GM12878 (cell line): ENCODE measurements around the gene PTH. TPM values are rescaled to one million over a fixed set of nuclear protein-coding genes. Genes with fewer than 3 reads are reported as not detected.

ENCODE experiments used
- ATAC-seq: fragments of 200-7000 bp; cut with Tn5 transposase; 3 replicates; pipeline ENCODE4 v1.9.1; 2020; ENCODE audit warnings: mild to moderate bottlenecking, moderate library complexity
- BruUV-seq: library from RNA; stranded (reverse); fragments of 400-500 nt; replicated peaks from 2 replicates; lab custom pipeline; 2021; lab: Mats Ljungman, UMichigan
- CTCF ChIA-PET: fragments of 300-600 bp; sonication (Branson Sonifier 250); formaldehyde crosslinking; extraction: SDS; loops from one replicate; lab custom pipeline; 2021; ENCODE audit warnings: inconsistent platforms; lab: Yijun Ruan, JAX
- POLR2A ChIA-PET: fragments of 350-600 bp; formaldehyde crosslinking; extraction: SDS; loops from one replicate; lab custom pipeline; 2021; ENCODE audit warnings: inconsistent platforms; lab: Charles Lee
- RAD21 ChIA-PET: fragments of 300-600 bp; sonication (Branson Sonifier 250); formaldehyde crosslinking; loops from one replicate; lab custom pipeline; 2023; ENCODE audit warnings: antibody characterized with exemption; ENCODE audit not compliant: unreplicated experiment; lab: Charles Lee
- SMC1A ChIA-PET: fragments of 300-600 bp; sonication (Branson Sonifier 250); formaldehyde crosslinking; loops from one replicate; lab custom pipeline; 2023; ENCODE audit not compliant: unreplicated experiment, uncharacterized antibody; lab: Charles Lee
- DNase-seq: peaks from one replicate; pipeline ENCODE4 v3.0.0-alpha.2; 2011; ENCODE audit warnings: low read depth, low spot score
- FAIRE-seq: peaks from 3 replicates; lab custom pipeline; 2011; peaks lifted over from hg19 to GRCh38; lab: Jason Lieb, UNC
- H2AFZ ChIP-seq: 2 replicates; pipeline ENCODE4 v1.6.0; 2011; ENCODE audit warnings: low read depth, low read length, control low read depth; ENCODE audit not compliant: control insufficient read depth
- H3K27ac ChIP-seq: 2 replicates; pipeline ENCODE4 v1.5.1; 2011; ENCODE audit warnings: control low read depth; ENCODE audit not compliant: control insufficient read depth, insufficient read depth
- H3K27me3 ChIP-seq, 2 experiments: replicated peaks in 1 of 2; 2 replicates each; pipeline versions ENCODE4 v1.6.0 to v1.6.1; 2011; ENCODE audit warnings: low read length in 1 of 2; ENCODE audit not compliant: control insufficient read depth in 2 of 2, insufficient read depth in 2 of 2
- H3K36me3 ChIP-seq, 2 experiments: 2 replicates each; pipeline ENCODE4 v1.5.1; 2011; ENCODE audit warnings: low read length in 1 of 2; ENCODE audit not compliant: control insufficient read depth in 2 of 2, insufficient read depth in 2 of 2
- H3K4me1 ChIP-seq: 2 replicates; pipeline ENCODE4 v1.6.1; 2011; ENCODE audit warnings: mild to moderate bottlenecking, low read length, moderate library complexity, mixed read lengths; ENCODE audit not compliant: control insufficient read depth, insufficient read depth
- H3K4me2 ChIP-seq: 2 replicates; pipeline ENCODE4 v1.6.0; 2011; ENCODE audit warnings: control low read depth; ENCODE audit not compliant: control insufficient read depth, insufficient read depth
- H3K4me3 ChIP-seq: fragments of 200-600 bp; sonication (generic); 2 replicates; pipeline ENCODE4 v1.5.1; 2016
- H3K79me2 ChIP-seq: 2 replicates; pipeline ENCODE4 v1.6.0; 2011; ENCODE audit warnings: low read length; ENCODE audit not compliant: control insufficient read depth, insufficient read depth
- H3K9ac ChIP-seq: 2 replicates; pipeline ENCODE4 v1.8.0; 2011; ENCODE audit warnings: low read length, control low read depth, mixed read lengths; ENCODE audit not compliant: control insufficient read depth, insufficient read depth
- H3K9me3 ChIP-seq: replicated peaks from 3 replicates; pipeline ENCODE4 v1.5.1; 2011; ENCODE audit warnings: mild to moderate bottlenecking, low read length; ENCODE audit not compliant: control insufficient read depth, insufficient read depth
- H4K20me1 ChIP-seq: 2 replicates; pipeline ENCODE4 v1.6.0; 2011; ENCODE audit not compliant: control insufficient read depth, insufficient read depth
- BACH1 ChIP-seq: fragments of 450-650 bp; IDR thresholded peaks from 2 replicates; pipeline ENCODE4 v1.6.1; 2017; ENCODE audit warnings: mild to moderate bottlenecking, borderline replicate concordance
- BCL11A ChIP-seq: IDR thresholded peaks from 2 replicates; pipeline ENCODE4 v1.6.1; 2011; ENCODE audit warnings: low read depth, low read length
- BMI1 ChIP-seq: fragments of 450-650 bp; IDR thresholded peaks from 2 replicates; pipeline ENCODE4 v1.6.1; 2016; ENCODE audit warnings: mild to moderate bottlenecking, moderate library complexity, borderline replicate concordance
- CBFB ChIP-seq: IDR thresholded peaks from 2 replicates; pipeline ENCODE4 v1.6.1; 2016; ENCODE audit warnings: antibody characterized with exemption, low read depth
- CHD2 ChIP-seq: IDR thresholded peaks from 2 replicates; pipeline ENCODE4 v1.6.1; 2011; ENCODE audit warnings: low read depth, low read length, improper control_type of control experiment, borderline replicate concordance
- E4F1 ChIP-seq: fragments of 450-650 bp; IDR thresholded peaks from 2 replicates; pipeline ENCODE4 v1.6.1; 2018; ENCODE audit warnings: borderline replicate concordance, mild to moderate bottlenecking; ENCODE audit not compliant: partially characterized antibody
- EGR1 ChIP-seq, 2 experiments: IDR thresholded peaks; 1 replicate in 1 of 2; 2 replicates in 1 of 2; pipeline ENCODE4 v1.6.1; 2011 to 2012; ENCODE audit warnings: low read depth in 2 of 2, low read length in 2 of 2, borderline replicate concordance in 1 of 2, mild to moderate bottlenecking in 1 of 2, moderate library complexity in 1 of 2
- JUNB ChIP-seq: IDR thresholded peaks from 2 replicates; pipeline ENCODE4 v1.6.1; 2016; ENCODE audit warnings: antibody characterized with exemption, mild to moderate bottlenecking
- MEF2A ChIP-seq: IDR thresholded peaks from 2 replicates; pipeline ENCODE4 v1.6.1; 2011; ENCODE audit warnings: low read depth, mild to moderate bottlenecking, low read length, moderate library complexity; ENCODE audit not compliant: insufficient read depth
- MLLT1 ChIP-seq: fragments of 450-650 bp; IDR thresholded peaks from 2 replicates; pipeline ENCODE4 v1.6.1; 2016; ENCODE audit warnings: mild to moderate bottlenecking
- POLR2AphosphoS2 ChIP-seq: IDR thresholded peaks from 2 replicates; pipeline ENCODE4 v1.6.1; 2011; ENCODE audit warnings: low read depth, mild to moderate bottlenecking, low read length, improper control_type of control experiment, moderate library complexity
- RB1 ChIP-seq: fragments of 450-650 bp; formaldehyde crosslinking; IDR thresholded peaks from 2 replicates; pipeline ENCODE4 v1.6.1; 2017; ENCODE audit warnings: mild to moderate bottlenecking, borderline replicate concordance
- SIN3A ChIP-seq: IDR thresholded peaks from 2 replicates; pipeline ENCODE4 v1.6.1; 2012; ENCODE audit warnings: low read depth, low read length, improper control_type of control experiment
- SP1 ChIP-seq: IDR thresholded peaks from one replicate; pipeline ENCODE4 v1.6.1; 2011; ENCODE audit warnings: low read depth, low read length
- WRNIP1 ChIP-seq: IDR thresholded peaks from 2 replicates; pipeline ENCODE4 v1.6.1; 2011; ENCODE audit warnings: low read depth, low read length, improper control_type of control experiment, borderline replicate concordance
- YY1 ChIP-seq: IDR thresholded peaks from 2 replicates; pipeline ENCODE4 v1.6.1; 2011; ENCODE audit warnings: low read depth, mild to moderate bottlenecking, low read length
- WGBS: methylation state at CpG from one replicate; pipeline ENCODE4 v1.1.6; 2016; ENCODE audit warnings: low lambda C conversion rate; ENCODE audit not compliant: insufficient replicate concordance, insufficient coverage; ENCODE audit errors: missing lambda C conversion rate; 5-methylcytosine and 5-hydroxymethylcytosine counted together
- in situ Hi-C: fragments of 300-500 bp; cut with MboI; formaldehyde crosslinking; loops from 9 replicates; pipeline ENCODE4 v1.14.3; 2018; ENCODE audit warnings: mixed read lengths
- intact Hi-C: fragments of 100-400 bp; cut with micrococcal nuclease; formaldehyde crosslinking; loops from one replicate; pipeline ENCODE4 v1.14.2; 2022; ENCODE audit not compliant: unreplicated experiment
- polyA plus RNA-seq, 11 experiments: library from polyadenylated mRNA; depleted of rRNA in 4 of 11; unstranded in 6 of 11; stranded (reverse) in 5 of 11; fragments of >200 nt; fragmentation: Nextera tagmentation in 4 of 11; fragmentation: Illumina TruSeq in 1 of 11; extraction: Ambion mirVana in 4 of 11; extraction: Trizol in 1 of 11; gene quantifications; 1 replicate in 1 of 11; 2 replicates in 10 of 11; pipeline versions ENCODE4 v1.2.1 to v1.2.3, GENCODE V29; 2011 to 2016; ENCODE audit warnings: inconsistent platforms in 2 of 11, missing spikeins in 2 of 11, low read depth in 1 of 11
- total RNA-seq, 4 experiments: library from RNA; depleted of rRNA in 3 of 4; stranded (reverse); fragments of >200 nt in 3 of 4; fragmentation: Illumina TruSeq in 1 of 4; extraction: Trizol in 1 of 4; gene quantifications; 2 replicates each; pipeline versions ENCODE4 v1.2.1 to v1.2.3, GENCODE V29; 2013 to 2021
- TF ChIP-seq, protein P1 (sequence below): fragments of 450-650 bp; IDR thresholded peaks from 2 replicates; pipeline ENCODE4 v1.6.1; 2017; ENCODE audit warnings: low read depth, mild to moderate bottlenecking, moderate library complexity
- TF ChIP-seq, protein P2 (sequence below): IDR thresholded peaks from 2 replicates; pipeline ENCODE4 v1.6.1; 2012; ENCODE audit warnings: low read depth, low read length, improper control_type of control experiment

The PTH gene
- total and polyA plus RNA-seq, 10 of the 15 experiments (the other 5 are each of a cell fraction or from before 2014, with no cell fraction given) = not detected

GRCh38 chr11:13525257-13525656 lies 29.5 kb upstream of the PTH start:
- no TSS peak for BruUV-seq
- ChIA-PET RAD21 (no interaction called here), POLR2A (no interaction called here), CTCF (interaction anchor here (0.6 to 0.7 kb wide), 2 partner anchors 26 to 231 kb away, joined by 3 to 4 read pairs; no protein-coding TSS in a partner anchor), SMC1A (no interaction called here)
- Histone ChIP-seq H3K79me2 (no peaks in the 10 kb centered on the region), H3K36me3 (no peaks in the 10 kb centered on the region), H4K20me1 (no peaks in the 10 kb centered on the region), H3K4me2 (no peak overlapping the region), H3K27ac (no peak overlapping the region), H3K9me3 (no peaks in the 10 kb centered on the region), H3K4me3 (no peak overlapping the region), H3K4me1 (no peaks in the 10 kb centered on the region), H3K9ac (no peak overlapping the region), H3K27me3 (no peaks in the 10 kb centered on the region), H2AFZ (no peak overlapping the region)
- ATAC-seq (no peak), FAIRE-seq (no peak), DNase-seq (no peak)
- intact Hi-C loops = no loop called here
- TF ChIP-seq SIN3A = no peak
- TF ChIP-seq BACH1 = no peak
- TF ChIP-seq RB1 = no peak
- no peak for TF ChIP-seq WRNIP1
- TF ChIP-seq CHD2 = no peak
- TF ChIP-seq, protein P1, sequence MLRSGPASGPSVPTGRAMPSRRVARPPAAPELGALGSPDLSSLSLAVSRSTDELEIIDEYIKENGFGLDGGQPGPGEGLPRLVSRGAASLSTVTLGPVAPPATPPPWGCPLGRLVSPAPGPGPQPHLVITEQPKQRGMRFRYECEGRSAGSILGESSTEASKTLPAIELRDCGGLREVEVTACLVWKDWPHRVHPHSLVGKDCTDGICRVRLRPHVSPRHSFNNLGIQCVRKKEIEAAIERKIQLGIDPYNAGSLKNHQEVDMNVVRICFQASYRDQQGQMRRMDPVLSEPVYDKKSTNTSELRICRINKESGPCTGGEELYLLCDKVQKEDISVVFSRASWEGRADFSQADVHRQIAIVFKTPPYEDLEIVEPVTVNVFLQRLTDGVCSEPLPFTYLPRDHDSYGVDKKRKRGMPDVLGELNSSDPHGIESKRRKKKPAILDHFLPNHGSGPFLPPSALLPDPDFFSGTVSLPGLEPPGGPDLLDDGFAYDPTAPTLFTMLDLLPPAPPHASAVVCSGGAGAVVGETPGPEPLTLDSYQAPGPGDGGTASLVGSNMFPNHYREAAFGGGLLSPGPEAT = no peak
- no peak for TF ChIP-seq YY1
- no peak for TF ChIP-seq BMI1
- TF ChIP-seq MLLT1 = no peak
- no peak for TF ChIP-seq EGR1 (IDR thresholded peaks at IDR 0.05; ENCODE audit: borderline replicate concordance in 1 of 2, low read depth in 2 of 2, low read length in 2 of 2)
- TF ChIP-seq BCL11A = no peak
- TF ChIP-seq SP1 = no peak
- TF ChIP-seq CBFB = no peak
- TF ChIP-seq POLR2AphosphoS2 = no peak
- TF ChIP-seq MEF2A = no peak
- TF ChIP-seq, protein P2, sequence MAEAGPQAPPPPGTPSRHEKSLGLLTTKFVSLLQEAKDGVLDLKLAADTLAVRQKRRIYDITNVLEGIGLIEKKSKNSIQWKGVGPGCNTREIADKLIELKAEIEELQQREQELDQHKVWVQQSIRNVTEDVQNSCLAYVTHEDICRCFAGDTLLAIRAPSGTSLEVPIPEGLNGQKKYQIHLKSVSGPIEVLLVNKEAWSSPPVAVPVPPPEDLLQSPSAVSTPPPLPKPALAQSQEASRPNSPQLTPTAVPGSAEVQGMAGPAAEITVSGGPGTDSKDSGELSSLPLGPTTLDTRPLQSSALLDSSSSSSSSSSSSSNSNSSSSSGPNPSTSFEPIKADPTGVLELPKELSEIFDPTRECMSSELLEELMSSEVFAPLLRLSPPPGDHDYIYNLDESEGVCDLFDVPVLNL = no peak
- TF ChIP-seq JUNB = no peak
- TF ChIP-seq E4F1 = no peak
- WGBS = 46% methylated on average over 2 of the region's 2 CpGs
- in situ Hi-C loops = no loop called here
